Vagina (tissue), 2 donors: Measurements from ENCODE around the gene PSMD8.

Source experiments
- POLR2A ChIP-seq, 2 donors: fragments of 450-650 bp; IDR thresholded peaks; one replicate each; pipeline ENCODE4 v1.6.1; 2017; ENCODE audit warnings: antibody characterized with exemption in 2 of 2, mild to moderate bottlenecking in 2 of 2, moderate library complexity in 2 of 2
- POLR2AphosphoS5 ChIP-seq, 2 donors: sonication (generic); formaldehyde crosslinking; IDR thresholded peaks; one replicate each; pipeline ENCODE4 v1.9.0; 2017; ENCODE audit warnings: antibody characterized with exemption in 2 of 2, mild to moderate bottlenecking in 2 of 2, low read depth in 1 of 2; ENCODE audit not compliant: insufficient read depth in 1 of 2
- TF ChIP-seq, protein P1 (sequence below), 3 experiments: fragments of 450-650 bp in 2 of 3; fragments of 200-600 bp in 1 of 3; sonication (generic) in 1 of 3; IDR thresholded peaks; one replicate each; pipeline ENCODE4 v1.5.1; 2017 to 2019; ENCODE audit warnings: antibody characterized with exemption in 3 of 3, mild to moderate bottlenecking in 2 of 3, moderate library complexity in 2 of 3

DNA sequence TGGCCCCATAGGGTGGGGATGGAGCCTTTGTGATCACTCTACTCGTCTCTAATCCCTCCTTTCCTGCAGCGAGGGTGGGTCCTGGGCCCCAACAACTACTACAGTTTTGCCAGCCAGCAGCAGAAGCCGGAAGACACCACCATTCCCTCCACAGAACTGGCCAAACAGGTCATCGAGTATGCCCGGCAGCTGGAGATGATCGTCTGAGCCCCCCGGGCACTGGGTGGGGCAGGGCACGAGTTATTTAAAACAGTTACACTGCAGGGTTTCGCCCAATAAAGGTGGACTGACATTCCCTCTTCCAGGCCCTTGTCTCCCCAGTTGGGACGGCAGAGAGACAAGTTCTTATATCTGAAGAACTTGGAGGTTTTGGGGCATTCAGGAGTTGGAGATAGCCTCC is 8.8 kb downstream of the PSMD8 start:
- TF ChIP-seq, protein P1, sequence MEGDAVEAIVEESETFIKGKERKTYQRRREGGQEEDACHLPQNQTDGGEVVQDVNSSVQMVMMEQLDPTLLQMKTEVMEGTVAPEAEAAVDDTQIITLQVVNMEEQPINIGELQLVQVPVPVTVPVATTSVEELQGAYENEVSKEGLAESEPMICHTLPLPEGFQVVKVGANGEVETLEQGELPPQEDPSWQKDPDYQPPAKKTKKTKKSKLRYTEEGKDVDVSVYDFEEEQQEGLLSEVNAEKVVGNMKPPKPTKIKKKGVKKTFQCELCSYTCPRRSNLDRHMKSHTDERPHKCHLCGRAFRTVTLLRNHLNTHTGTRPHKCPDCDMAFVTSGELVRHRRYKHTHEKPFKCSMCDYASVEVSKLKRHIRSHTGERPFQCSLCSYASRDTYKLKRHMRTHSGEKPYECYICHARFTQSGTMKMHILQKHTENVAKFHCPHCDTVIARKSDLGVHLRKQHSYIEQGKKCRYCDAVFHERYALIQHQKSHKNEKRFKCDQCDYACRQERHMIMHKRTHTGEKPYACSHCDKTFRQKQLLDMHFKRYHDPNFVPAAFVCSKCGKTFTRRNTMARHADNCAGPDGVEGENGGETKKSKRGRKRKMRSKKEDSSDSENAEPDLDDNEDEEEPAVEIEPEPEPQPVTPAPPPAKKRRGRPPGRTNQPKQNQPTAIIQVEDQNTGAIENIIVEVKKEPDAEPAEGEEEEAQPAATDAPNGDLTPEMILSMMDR (IDR thresholded peaks at IDR 0.05), result no peak
- TF ChIP-seq POLR2AphosphoS5 (IDR thresholded peaks at IDR 0.05; ENCODE audit: insufficient read depth in 1 of 2, low read depth in 1 of 2) (no peak), POLR2A (IDR thresholded peaks at IDR 0.05) (no peak)
